Measurements from ENCODE around the gene RS1.

RS1 gene

GRCh38 chrX:18666614-18667013, 5.3 kb downstream of the RS1 start:
- H3K27ac ChIP-seq (ENCODE audit: low read depth, low read length) = no peak overlapping the region
- 96% methylated on average over 15 of the region's 15 CpGs for WGBS
- no peaks in the 10 kb centered on the region; the same call in 1 of the 2 replicates for H3K4me1 ChIP-seq (ENCODE audit: insufficient read depth, low read length)
- no peaks in the 10 kb centered on the region for H3K9me3 ChIP-seq (ENCODE audit: insufficient read depth, low read depth, low read length)
- no peaks in the 10 kb centered on the region for H3K36me3 ChIP-seq (ENCODE audit: insufficient read depth, low read length)
- H3K27me3 ChIP-seq (ENCODE audit: insufficient read depth, low read length) = no peaks in the 10 kb centered on the region
- no peak overlapping the region for H3K4me3 ChIP-seq (ENCODE audit: low read length)
- no peak overlapping the region for H3K9ac ChIP-seq (ENCODE audit: low read depth, low read length)

- Histone ChIP-seq H3K9me3 (ENCODE audit: insufficient read depth, low read depth, low read length) (no peaks in the 10 kb centered on the region), H3K27ac (ENCODE audit: low read depth, low read length) (no peak overlapping the region), H3K9ac (ENCODE audit: low read depth, low read length) (no peak overlapping the region), H3K4me3 (ENCODE audit: low read length) (no peak overlapping the region), H3K27me3 (ENCODE audit: insufficient read depth, low read length) (no peaks in the 10 kb centered on the region), H3K36me3 (ENCODE audit: insufficient read depth, low read length) (no peaks in the 10 kb centered on the region), H3K4me1 (ENCODE audit: insufficient read depth, low read length) (no peaks in the 10 kb centered on the region; the same call in 1 of the 2 replicates)
- WGBS = 88% methylated on average over 8 of the region's 8 CpGs
Observed at GRCh38 chrX:18664947-18665346, 7.0 kb downstream of the RS1 start.

- Histone ChIP-seq H3K27me3 (ENCODE audit: insufficient read depth, low read length) (no peaks in the 10 kb centered on the region), H3K9me3 (ENCODE audit: insufficient read depth, low read depth, low read length) (no peaks in the 10 kb centered on the region), H3K4me1 (ENCODE audit: insufficient read depth, low read length) (no peaks in the 10 kb centered on the region), H3K4me3 (ENCODE audit: low read length) (no peak overlapping the region), H3K36me3 (ENCODE audit: insufficient read depth, low read length) (no peaks in the 10 kb centered on the region), H3K9ac (ENCODE audit: low read depth, low read length) (no peak overlapping the region), H3K27ac (ENCODE audit: low read depth, low read length) (no peak overlapping the region)
- 87% methylated on average over 12 of the region's 12 CpGs for WGBS
Observed at GRCh38 chrX:18661273-18661672, 10.6 kb downstream of the RS1 start.

GRCh38 chrX:18654875-18655836, 16.8 kb downstream of the RS1 start:
- H3K9me3 ChIP-seq (ENCODE audit: insufficient read depth, low read depth, low read length) = no peaks in the 10 kb centered on the region
- peaks cover 2% of the 10 kb centered on the region; the same call in 1 of the 2 replicates for H3K4me1 ChIP-seq (ENCODE audit: insufficient read depth, low read length)
- WGBS = 51% methylated on average over 5 of the region's 5 CpGs
- no peak overlapping the region for H3K9ac ChIP-seq (ENCODE audit: low read depth, low read length)
- no peaks in the 10 kb centered on the region for H3K27me3 ChIP-seq (ENCODE audit: insufficient read depth, low read length)
- no peak overlapping the region for H3K4me3 ChIP-seq (ENCODE audit: low read length)
- H3K27ac ChIP-seq (ENCODE audit: low read depth, low read length) = no peak overlapping the region
- H3K36me3 ChIP-seq (ENCODE audit: insufficient read depth, low read length) = no peaks in the 10 kb centered on the region

- Histone ChIP-seq H3K36me3 (ENCODE audit: insufficient read depth, low read length) (no peaks in the 10 kb centered on the region), H3K4me3 (ENCODE audit: low read length) (no peak overlapping the region), H3K27me3 (ENCODE audit: insufficient read depth, low read length) (no peaks in the 10 kb centered on the region), H3K9me3 (ENCODE audit: insufficient read depth, low read depth, low read length) (no peaks in the 10 kb centered on the region), H3K4me1 (ENCODE audit: insufficient read depth, low read length) (peaks cover 14% of the 10 kb centered on the region), H3K9ac (ENCODE audit: low read depth, low read length) (no peak overlapping the region), H3K27ac (ENCODE audit: low read depth, low read length) (no peak overlapping the region)
Observed at GRCh38 chrX:18652636-18653035, 19.3 kb downstream of the RS1 start.

- H3K4me3 ChIP-seq (ENCODE audit: low read length) = no peak overlapping the region
- WGBS = 85% methylated on average over 6 of the region's 6 CpGs
Observed at GRCh38 chrX:18650662-18651061, 21.2 kb downstream of the RS1 start.

GRCh38 chrX:18649498-18649951, 22.4 kb downstream of the RS1 start:
- peaks cover 14% of the 10 kb centered on the region for H3K4me1 ChIP-seq (ENCODE audit: insufficient read depth, low read length)
- 21% methylated on average over 9 of the region's 9 CpGs for WGBS
- no peaks in the 10 kb centered on the region for H3K27me3 ChIP-seq (ENCODE audit: insufficient read depth, low read length)
- 0 out of 2 replicates have a peak overlapping the region, but pooled peaks have one; percentile 26 for H3K4me3 ChIP-seq (ENCODE audit: low read length)
- no peaks in the 10 kb centered on the region for H3K36me3 ChIP-seq (ENCODE audit: insufficient read depth, low read length)
- H3K9ac ChIP-seq (ENCODE audit: low read depth, low read length) = no peak overlapping the region
- H3K9me3 ChIP-seq (ENCODE audit: insufficient read depth, low read depth, low read length) = no peaks in the 10 kb centered on the region
- no peak overlapping the region; the same call in 1 of the 2 replicates for H3K27ac ChIP-seq (ENCODE audit: low read depth, low read length)

More at GRCh38 chrX:18650662-18651061, 21.2 kb downstream of the RS1 start:
- Histone ChIP-seq H3K27ac (ENCODE audit: low read depth, low read length) (no peak overlapping the region), H3K4me1 (ENCODE audit: insufficient read depth, low read length) (peaks cover 14% of the 10 kb centered on the region), H3K27me3 (ENCODE audit: insufficient read depth, low read length) (no peaks in the 10 kb centered on the region), H3K36me3 (ENCODE audit: insufficient read depth, low read length) (no peaks in the 10 kb centered on the region), H3K9me3 (ENCODE audit: insufficient read depth, low read depth, low read length) (no peaks in the 10 kb centered on the region), H3K9ac (ENCODE audit: low read depth, low read length) (no peak overlapping the region)

- Histone ChIP-seq H3K36me3 (ENCODE audit: insufficient read depth, low read length) (no peaks in the 10 kb centered on the region), H3K9ac (ENCODE audit: low read depth, low read length) (no peak overlapping the region), H3K27ac (ENCODE audit: low read depth, low read length) (no peak overlapping the region), H3K9me3 (ENCODE audit: insufficient read depth, low read depth, low read length) (no peaks in the 10 kb centered on the region), H3K27me3 (ENCODE audit: insufficient read depth, low read length) (no peaks in the 10 kb centered on the region), H3K4me3 (ENCODE audit: low read length) (no peak overlapping the region), H3K4me1 (ENCODE audit: insufficient read depth, low read length) (peaks cover 14% of the 10 kb centered on the region)
- WGBS = 96% methylated on average over 4 of the region's 4 CpGs
Observed at GRCh38 chrX:18647621-18648020, 24.3 kb downstream of the RS1 start.

GRCh38 chrX:18643853-18644252, 28.1 kb downstream of the RS1 start:
- Histone ChIP-seq H3K27ac (ENCODE audit: low read depth, low read length) (no peak overlapping the region), H3K4me1 (ENCODE audit: insufficient read depth, low read length) (no peaks in the 10 kb centered on the region), H3K27me3 (ENCODE audit: insufficient read depth, low read length) (no peaks in the 10 kb centered on the region), H3K9ac (ENCODE audit: low read depth, low read length) (no peak overlapping the region), H3K4me3 (ENCODE audit: low read length) (no peak overlapping the region), H3K36me3 (ENCODE audit: insufficient read depth, low read length) (no peaks in the 10 kb centered on the region), H3K9me3 (ENCODE audit: insufficient read depth, low read depth, low read length) (no peaks in the 10 kb centered on the region)
- whole genome bisulfite sequencing = 90% methylated on average over 1 of the region's 3 CpGs

GRCh38 chrX:18643243-18643642, 28.7 kb downstream of the RS1 start:
- H3K9me3 ChIP-seq (ENCODE audit: insufficient read depth, low read depth, low read length) = no peaks in the 10 kb centered on the region
- H3K4me1 ChIP-seq (ENCODE audit: insufficient read depth, low read length) = no peaks in the 10 kb centered on the region
- H3K4me3 ChIP-seq (ENCODE audit: low read length) = no peak overlapping the region
- no peaks in the 10 kb centered on the region for H3K36me3 ChIP-seq (ENCODE audit: insufficient read depth, low read length)
- H3K9ac ChIP-seq (ENCODE audit: low read depth, low read length) = no peak overlapping the region
- H3K27me3 ChIP-seq (ENCODE audit: insufficient read depth, low read length) = no peaks in the 10 kb centered on the region
- WGBS = 93% methylated on average over 3 of the region's 3 CpGs
- no peak overlapping the region for H3K27ac ChIP-seq (ENCODE audit: low read depth, low read length)

GRCh38 chrX:18640686-18641085, 31.2 kb downstream of the RS1 start:
- H3K27ac ChIP-seq (ENCODE audit: low read depth, low read length) = no peak overlapping the region
- no peaks in the 10 kb centered on the region for H3K4me1 ChIP-seq (ENCODE audit: insufficient read depth, low read length)
- WGBS = 35% methylated on average over 10 of the region's 10 CpGs
- no peaks in the 10 kb centered on the region; the same call in 1 of the 2 replicates for H3K36me3 ChIP-seq (ENCODE audit: insufficient read depth, low read length)
- no peaks in the 10 kb centered on the region for H3K27me3 ChIP-seq (ENCODE audit: insufficient read depth, low read length)
- H3K9me3 ChIP-seq (ENCODE audit: insufficient read depth, low read depth, low read length) = 0 out of 2 replicates have a peak, but pooled peaks cover 2% of the 10 kb centered on the region
- no peak overlapping the region for H3K4me3 ChIP-seq (ENCODE audit: low read length)
- no peak overlapping the region for H3K9ac ChIP-seq (ENCODE audit: low read depth, low read length)

All from HUES64 (cell line).